Endothelial cell of umbilical vein (primary cell): ENCODE results near the gene VEPH1. TPM values are rescaled to one million over a fixed set of nuclear protein-coding genes. Genes with fewer than 3 reads are reported as not detected.

Experiments
- BruUV-seq: library from RNA; stranded (reverse); fragments of 400-500 nt; replicated peaks from 2 replicates; lab custom pipeline; 2021; lab: Mats Ljungman, UMichigan
- CTCF ChIA-PET: fragments of 300-600, 350-600 bp; sonication (Branson Sonifier 250); formaldehyde crosslinking; loops from one replicate; lab custom pipeline; 2021; ENCODE audit warnings: antibody characterized with exemption, inconsistent platforms; lab: Charles Lee
- POLR2A ChIA-PET: fragments of 300-600, 350-600 bp; sonication (Branson Sonifier 250); formaldehyde crosslinking; loops from one replicate; lab custom pipeline; 2021; ENCODE audit warnings: antibody characterized with exemption, inconsistent platforms; lab: Charles Lee
- DNase-seq: peaks from one replicate; pipeline ENCODE4 v3.0.0-alpha.2; 2011; ENCODE audit warnings: low read depth, low spot score
- FAIRE-seq: peaks from 2 replicates; lab custom pipeline; 2011; peaks lifted over from hg19 to GRCh38; lab: Jason Lieb, UNC
- H2AFZ ChIP-seq: 2 replicates; pipeline ENCODE4 v1.6.0; 2012; ENCODE audit warnings: low read depth, low read length, control low read depth, inconsistent platforms
- H3K27ac ChIP-seq: 2 replicates; pipeline ENCODE4 v1.5.1; 2011; ENCODE audit warnings: low read depth, mild to moderate bottlenecking, control low read depth, low read length, moderate library complexity; ENCODE audit not compliant: insufficient read depth
- H3K27me3 ChIP-seq, 2 experiments: 2 replicates each; pipeline versions ENCODE4 v1.6.0 to v1.6.1; 2011; ENCODE audit warnings: low read length in 2 of 2, mixed read lengths in 1 of 2; ENCODE audit not compliant: control insufficient read depth in 2 of 2, insufficient read depth in 2 of 2
- H3K36me3 ChIP-seq, 2 experiments: 2 replicates in 1 of 2; 3 replicates in 1 of 2; pipeline ENCODE4 v1.5.1; 2011; ENCODE audit warnings: low read length in 2 of 2, mild to moderate bottlenecking in 1 of 2, moderate library complexity in 1 of 2; ENCODE audit not compliant: control insufficient read depth in 2 of 2, insufficient read depth in 2 of 2; ENCODE audit errors: extremely low read depth in 1 of 2
- H3K4me1 ChIP-seq: 3 replicates; pipeline ENCODE4 v1.5.1; 2011; ENCODE audit warnings: mild to moderate bottlenecking, low read length; ENCODE audit not compliant: control insufficient read depth, insufficient read depth; ENCODE audit errors: extremely low read depth
- H3K4me2 ChIP-seq: 2 replicates; pipeline ENCODE4 v1.6.1; 2011; ENCODE audit warnings: low read length, control low read depth, mixed read lengths; ENCODE audit not compliant: insufficient read depth
- H3K4me3 ChIP-seq, 3 experiments: fragments of 200-600 bp in 1 of 3; sonication (generic), shearing (Covaris generic) in 1 of 3; replicated peaks in 1 of 3; 2 replicates each; pipeline ENCODE4 v1.5.1; 2011 to 2016; ENCODE audit warnings: control low read depth in 3 of 3, low read length in 3 of 3, mild to moderate bottlenecking in 2 of 3, inconsistent platforms in 1 of 3, low read depth in 1 of 3, moderate library complexity in 1 of 3; ENCODE audit not compliant: insufficient read depth in 1 of 3
- H3K79me2 ChIP-seq: 2 replicates; pipeline ENCODE4 v1.6.0; 2012; ENCODE audit warnings: low read length, inconsistent platforms; ENCODE audit not compliant: control insufficient read depth, insufficient read depth
- H3K9ac ChIP-seq: replicated peaks from 2 replicates; pipeline ENCODE3; 2011; ENCODE audit warnings: low read length, control low read depth; ENCODE audit not compliant: insufficient read depth; ENCODE audit errors: extremely low read depth
- H3K9me1 ChIP-seq: replicated peaks from 3 replicates; pipeline ENCODE4 v1.6.0; 2011; ENCODE audit warnings: mild to moderate bottlenecking, low read length; ENCODE audit not compliant: control insufficient read depth, insufficient read depth; ENCODE audit errors: extremely low read depth
- H3K9me3 ChIP-seq: replicated peaks from 2 replicates; pipeline ENCODE4 v1.5.1; 2012; ENCODE audit warnings: low read length, inconsistent platforms; ENCODE audit not compliant: control insufficient read depth, insufficient read depth
- H4K20me1 ChIP-seq: replicated peaks from 2 replicates; pipeline ENCODE3; 2011; ENCODE audit warnings: mild to moderate bottlenecking, low read length; ENCODE audit not compliant: control insufficient read depth, insufficient read depth; ENCODE audit errors: extremely low read depth
- EZH2 ChIP-seq: IDR thresholded peaks from 2 replicates; pipeline ENCODE4 v1.6.1; 2012; ENCODE audit warnings: borderline replicate concordance, low read depth, mild to moderate bottlenecking, moderate library complexity, low read length, inconsistent platforms; ENCODE audit not compliant: severe bottlenecking
- FOS ChIP-seq: IDR thresholded peaks from 2 replicates; pipeline ENCODE4 v1.6.1; 2011; ENCODE audit warnings: mild to moderate bottlenecking, low read length, moderate library complexity, borderline replicate concordance; ENCODE audit not compliant: insufficient read depth
- GATA2 ChIP-seq: IDR thresholded peaks from 2 replicates; pipeline ENCODE4 v1.7.0; 2011; ENCODE audit warnings: low read depth, mild to moderate bottlenecking, moderate library complexity, mixed read lengths, low read length; ENCODE audit not compliant: insufficient read length, insufficient read depth
- MYC ChIP-seq: IDR thresholded peaks from one replicate; pipeline ENCODE4 v1.6.1; 2011; ENCODE audit warnings: mild to moderate bottlenecking, low read depth, low read length
- POLR2A ChIP-seq: IDR thresholded peaks from 2 replicates; pipeline ENCODE4 v1.6.1; 2012; ENCODE audit warnings: low read depth, mild to moderate bottlenecking, control low read depth, low read length
- POLR2AphosphoS5 ChIP-seq: IDR thresholded peaks from 2 replicates; pipeline ENCODE4 v1.6.1; 2012; ENCODE audit warnings: low read depth, mild to moderate bottlenecking, control low read depth, low read length, moderate library complexity; ENCODE audit not compliant: insufficient read depth
- dilution Hi-C: fragments of 300-500 bp; cut with MboI; formaldehyde crosslinking; loops from one replicate; pipeline ENCODE4 v1.15.0; 2019; ENCODE audit warnings: low sequenced_read_pairs; ENCODE audit not compliant: extremely low pct_ligation_motif_present
- intact Hi-C: fragments of 100-400 bp; cut with micrococcal nuclease; formaldehyde crosslinking; loops from one replicate; pipeline ENCODE4 v1.10.0; 2022
- polyA plus RNA-seq, 4 experiments: library from polyadenylated mRNA; depleted of rRNA in 3 of 4; stranded (reverse) in 3 of 4; unstranded in 1 of 4; fragments of >200 nt; gene quantifications; 2 replicates each; pipeline versions ENCODE4 v1.2.1 to v1.2.3, GENCODE V29; 2011 to 2012; ENCODE audit warnings: missing spikeins in 1 of 4
- total RNA-seq: library from RNA; stranded (reverse); gene quantifications from 2 replicates; pipeline ENCODE4 v1.2.3, GENCODE V29; 2021

The VEPH1 gene
- total and polyA plus RNA-seq, 2 donors (not counting 3 experiments of a cell fraction or from before 2014, with no cell fraction given): 42.9 to 136 TPM

GRCh38 chr3:157336252-157337009 lies 166.8 kb downstream of the VEPH1 start:
- POLR2A ChIA-PET: no interaction called here
- H3K9me1 ChIP-seq: no peaks in the 10 kb centered on the region
- H3K9me3 ChIP-seq: no peaks in the 10 kb centered on the region
- DNase-seq (peak; percentile 45), FAIRE-seq (no peak)
- peak overlapping the region; percentile 40 for H3K9ac ChIP-seq
- no peaks in the 10 kb centered on the region for H3K36me3 ChIP-seq
- H3K27me3 ChIP-seq: no peaks in the 10 kb centered on the region
- no peak overlapping the region for H2AFZ ChIP-seq
- intact Hi-C loops: no loop called here
- H3K79me2 ChIP-seq: no peaks in the 10 kb centered on the region
- H3K4me3 ChIP-seq: no peak overlapping the region
- TF ChIP-seq MYC (no peak), EZH2 (no peak), POLR2AphosphoS5 (no peak), GATA2 (no peak), POLR2A (no peak), FOS (peak; percentile 65)
- dilution Hi-C loops: no loop called here
- CTCF ChIA-PET: interaction anchor here (1.1 to 1.4 kb wide), 4 partner anchors 19 to 132 kb away, joined by 3 to 5 read pairs (median 4); no protein-coding TSS in a partner anchor
- BruUV-seq: TSS peak; percentile 96
- H3K27ac ChIP-seq: peak overlapping the region; percentile 84
- H3K4me1 ChIP-seq: peaks cover 43% of the 10 kb centered on the region
- H4K20me1 ChIP-seq: no peaks in the 10 kb centered on the region
- peak overlapping the region; percentile 63 for H3K4me2 ChIP-seq
